ENCODE data around the gene KSR1. TPM values are rescaled to one million over a fixed set of nuclear protein-coding genes. Genes with fewer than 3 reads are reported as not detected.

KSR1 gene
- total and polyA plus RNA-seq, 9 of the 15 experiments (the other 6 are each of a cell fraction or from before 2014, with no cell fraction given), result 1.4 to 51.7 (median 18.4) TPM

DNA sequence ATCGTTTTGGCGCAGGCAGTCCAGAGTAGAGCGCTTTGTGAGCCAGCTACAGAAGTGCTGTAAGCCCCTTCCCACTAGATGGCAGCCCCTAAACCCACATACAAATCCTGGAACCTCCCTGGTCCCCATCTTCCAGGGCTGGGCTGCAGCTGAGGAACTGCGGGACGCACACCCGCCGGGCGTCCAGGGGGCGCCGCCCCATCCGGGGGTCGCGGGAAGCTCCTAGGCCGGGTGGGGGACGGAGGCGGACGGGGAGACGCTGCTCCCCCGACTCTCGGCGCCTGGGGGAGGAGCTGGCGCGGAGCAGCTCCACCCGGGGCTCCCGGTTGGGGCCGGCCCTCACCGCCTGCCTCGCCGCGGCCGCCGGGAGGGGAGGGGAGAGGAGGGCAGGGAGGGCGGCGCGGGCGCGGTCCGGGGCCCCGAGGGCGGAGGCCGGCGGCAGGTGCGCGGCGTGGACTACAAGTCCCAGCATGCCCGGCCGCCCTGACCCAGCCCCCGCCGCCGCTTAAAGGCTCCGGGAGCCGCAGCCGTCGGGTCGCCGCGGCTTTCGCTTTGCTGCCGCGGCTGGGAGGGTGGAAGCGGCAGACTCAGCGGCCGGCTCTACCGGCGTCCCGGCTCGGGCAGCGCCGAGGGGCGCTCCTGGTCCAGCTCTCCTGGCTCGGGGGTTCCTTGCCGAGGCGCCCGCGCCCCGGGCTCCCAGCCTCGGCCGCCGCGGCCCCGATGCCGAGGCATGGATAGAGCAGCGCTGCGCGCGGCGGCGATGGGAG is at the start of gene KSR1 (continued):
- TF ChIP-seq, protein P1, sequence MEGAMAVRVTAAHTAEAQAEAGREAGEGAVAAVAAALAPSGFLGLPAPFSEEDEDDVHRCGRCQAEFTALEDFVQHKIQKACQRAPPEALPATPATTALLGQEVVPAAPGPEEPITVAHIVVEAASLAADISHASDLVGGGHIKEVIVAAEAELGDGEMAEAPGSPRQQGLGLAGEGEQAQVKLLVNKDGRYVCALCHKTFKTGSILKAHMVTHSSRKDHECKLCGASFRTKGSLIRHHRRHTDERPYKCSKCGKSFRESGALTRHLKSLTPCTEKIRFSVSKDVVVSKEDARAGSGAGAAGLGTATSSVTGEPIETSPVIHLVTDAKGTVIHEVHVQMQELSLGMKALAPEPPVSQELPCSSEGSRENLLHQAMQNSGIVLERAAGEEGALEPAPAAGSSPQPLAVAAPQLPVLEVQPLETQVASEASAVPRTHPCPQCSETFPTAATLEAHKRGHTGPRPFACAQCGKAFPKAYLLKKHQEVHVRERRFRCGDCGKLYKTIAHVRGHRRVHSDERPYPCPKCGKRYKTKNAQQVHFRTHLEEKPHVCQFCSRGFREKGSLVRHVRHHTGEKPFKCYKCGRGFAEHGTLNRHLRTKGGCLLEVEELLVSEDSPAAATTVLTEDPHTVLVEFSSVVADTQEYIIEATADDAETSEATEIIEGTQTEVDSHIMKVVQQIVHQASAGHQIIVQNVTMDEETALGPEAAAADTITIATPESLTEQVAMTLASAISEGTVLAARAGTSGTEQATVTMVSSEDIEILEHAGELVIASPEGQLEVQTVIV (CRISPR knock-in tag; IDR thresholded peaks at IDR 0.05; ENCODE audit: borderline replicate concordance), result no peak
- TF ChIP-seq, protein P2, sequence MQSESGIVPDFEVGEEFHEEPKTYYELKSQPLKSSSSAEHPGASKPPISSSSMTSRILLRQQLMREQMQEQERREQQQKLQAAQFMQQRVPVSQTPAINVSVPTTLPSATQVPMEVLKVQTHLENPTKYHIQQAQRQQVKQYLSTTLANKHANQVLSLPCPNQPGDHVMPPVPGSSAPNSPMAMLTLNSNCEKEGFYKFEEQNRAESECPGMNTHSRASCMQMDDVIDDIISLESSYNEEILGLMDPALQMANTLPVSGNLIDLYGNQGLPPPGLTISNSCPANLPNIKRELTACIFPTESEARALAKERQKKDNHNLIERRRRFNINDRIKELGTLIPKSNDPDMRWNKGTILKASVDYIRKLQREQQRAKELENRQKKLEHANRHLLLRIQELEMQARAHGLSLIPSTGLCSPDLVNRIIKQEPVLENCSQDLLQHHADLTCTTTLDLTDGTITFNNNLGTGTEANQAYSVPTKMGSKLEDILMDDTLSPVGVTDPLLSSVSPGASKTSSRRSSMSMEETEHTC (IDR thresholded peaks at IDR 0.05), result no peak
- TF ChIP-seq, protein P3, sequence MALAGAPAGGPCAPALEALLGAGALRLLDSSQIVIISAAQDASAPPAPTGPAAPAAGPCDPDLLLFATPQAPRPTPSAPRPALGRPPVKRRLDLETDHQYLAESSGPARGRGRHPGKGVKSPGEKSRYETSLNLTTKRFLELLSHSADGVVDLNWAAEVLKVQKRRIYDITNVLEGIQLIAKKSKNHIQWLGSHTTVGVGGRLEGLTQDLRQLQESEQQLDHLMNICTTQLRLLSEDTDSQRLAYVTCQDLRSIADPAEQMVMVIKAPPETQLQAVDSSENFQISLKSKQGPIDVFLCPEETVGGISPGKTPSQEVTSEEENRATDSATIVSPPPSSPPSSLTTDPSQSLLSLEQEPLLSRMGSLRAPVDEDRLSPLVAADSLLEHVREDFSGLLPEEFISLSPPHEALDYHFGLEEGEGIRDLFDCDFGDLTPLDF (CRISPR knock-in tag; IDR thresholded peaks at IDR 0.05), result no peak
- TF ChIP-seq, protein P4, sequence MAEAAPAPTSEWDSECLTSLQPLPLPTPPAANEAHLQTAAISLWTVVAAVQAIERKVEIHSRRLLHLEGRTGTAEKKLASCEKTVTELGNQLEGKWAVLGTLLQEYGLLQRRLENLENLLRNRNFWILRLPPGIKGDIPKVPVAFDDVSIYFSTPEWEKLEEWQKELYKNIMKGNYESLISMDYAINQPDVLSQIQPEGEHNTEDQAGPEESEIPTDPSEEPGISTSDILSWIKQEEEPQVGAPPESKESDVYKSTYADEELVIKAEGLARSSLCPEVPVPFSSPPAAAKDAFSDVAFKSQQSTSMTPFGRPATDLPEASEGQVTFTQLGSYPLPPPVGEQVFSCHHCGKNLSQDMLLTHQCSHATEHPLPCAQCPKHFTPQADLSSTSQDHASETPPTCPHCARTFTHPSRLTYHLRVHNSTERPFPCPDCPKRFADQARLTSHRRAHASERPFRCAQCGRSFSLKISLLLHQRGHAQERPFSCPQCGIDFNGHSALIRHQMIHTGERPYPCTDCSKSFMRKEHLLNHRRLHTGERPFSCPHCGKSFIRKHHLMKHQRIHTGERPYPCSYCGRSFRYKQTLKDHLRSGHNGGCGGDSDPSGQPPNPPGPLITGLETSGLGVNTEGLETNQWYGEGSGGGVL (CRISPR knock-in tag; IDR thresholded peaks at IDR 0.05), result no peak
- TF ChIP-seq NR4A1 (CRISPR knock-in tag; IDR thresholded peaks at IDR 0.05) (no peak), NR4A1 (tag; IDR thresholded peaks at IDR 0.05) (0 out of 2 replicates have a peak, but pooled peaks have one; percentile 42), PCBP1 (IDR thresholded peaks at IDR 0.05; ENCODE audit: low read depth, low read length, poor library complexity, severe bottlenecking) (no peak), ZNF3 (CRISPR knock-in tag; IDR thresholded peaks at IDR 0.05) (no peak), BMI1 (IDR thresholded peaks at IDR 0.05; ENCODE audit: low read length) (no peak), RBM25 (IDR thresholded peaks at IDR 0.05; ENCODE audit: low read depth, low read length, severe bottlenecking) (no peak), FOXP1 (CRISPR knock-in tag; IDR thresholded peaks at IDR 0.05) (peak; percentile 36; the same call in 1 of the 2 replicates), SAFB2 (IDR thresholded peaks at IDR 0.05; ENCODE audit: borderline replicate concordance, low read depth, low read length, severe bottlenecking) (no peak), ZBTB7A (IDR thresholded peaks at IDR 0.05; ENCODE audit: borderline replicate concordance, control insufficient read depth, low read depth, low read length) (peak; percentile 94), SREBF1 (IDR thresholded peaks at IDR 0.05; ENCODE audit: borderline replicate concordance, low read depth, low read length) (no peak)
- TF ChIP-seq, protein P5, sequence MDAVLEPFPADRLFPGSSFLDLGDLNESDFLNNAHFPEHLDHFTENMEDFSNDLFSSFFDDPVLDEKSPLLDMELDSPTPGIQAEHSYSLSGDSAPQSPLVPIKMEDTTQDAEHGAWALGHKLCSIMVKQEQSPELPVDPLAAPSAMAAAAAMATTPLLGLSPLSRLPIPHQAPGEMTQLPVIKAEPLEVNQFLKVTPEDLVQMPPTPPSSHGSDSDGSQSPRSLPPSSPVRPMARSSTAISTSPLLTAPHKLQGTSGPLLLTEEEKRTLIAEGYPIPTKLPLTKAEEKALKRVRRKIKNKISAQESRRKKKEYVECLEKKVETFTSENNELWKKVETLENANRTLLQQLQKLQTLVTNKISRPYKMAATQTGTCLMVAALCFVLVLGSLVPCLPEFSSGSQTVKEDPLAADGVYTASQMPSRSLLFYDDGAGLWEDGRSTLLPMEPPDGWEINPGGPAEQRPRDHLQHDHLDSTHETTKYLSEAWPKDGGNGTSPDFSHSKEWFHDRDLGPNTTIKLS (IDR thresholded peaks at IDR 0.05; ENCODE audit: borderline replicate concordance, low read depth), result peak; percentile 79
